ENCODE data around the gene PDE1C.

Gene PDE1C

GRCh38 chr7:31986878-31987518 lies 83.2 kb downstream of the PDE1C start:
- no peak for DNase-seq

DNA sequence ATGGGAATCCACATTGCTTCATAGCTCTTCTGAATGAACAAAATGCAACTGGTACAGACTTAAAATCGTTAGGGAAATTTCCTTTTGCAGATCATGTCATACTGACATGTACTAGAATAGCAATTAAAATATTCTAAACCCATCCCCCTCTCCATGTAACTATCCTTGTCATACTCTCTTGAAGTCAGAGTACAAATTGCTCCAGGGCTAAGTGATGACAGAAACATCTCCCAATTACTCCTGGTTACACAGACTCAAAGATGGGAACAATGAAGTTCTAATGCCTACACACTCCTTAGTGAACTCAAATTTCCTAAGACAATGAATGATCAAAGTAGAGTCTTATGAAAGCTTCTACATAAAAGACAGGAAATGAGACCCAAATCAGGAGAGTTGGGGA lies 87.2 kb downstream of the PDE1C start:
- DNase-seq: no peak

GRCh38 chr7:31981874-31982390 lies 88.3 kb downstream of the PDE1C start:
- DNase-seq: no peak

DNA sequence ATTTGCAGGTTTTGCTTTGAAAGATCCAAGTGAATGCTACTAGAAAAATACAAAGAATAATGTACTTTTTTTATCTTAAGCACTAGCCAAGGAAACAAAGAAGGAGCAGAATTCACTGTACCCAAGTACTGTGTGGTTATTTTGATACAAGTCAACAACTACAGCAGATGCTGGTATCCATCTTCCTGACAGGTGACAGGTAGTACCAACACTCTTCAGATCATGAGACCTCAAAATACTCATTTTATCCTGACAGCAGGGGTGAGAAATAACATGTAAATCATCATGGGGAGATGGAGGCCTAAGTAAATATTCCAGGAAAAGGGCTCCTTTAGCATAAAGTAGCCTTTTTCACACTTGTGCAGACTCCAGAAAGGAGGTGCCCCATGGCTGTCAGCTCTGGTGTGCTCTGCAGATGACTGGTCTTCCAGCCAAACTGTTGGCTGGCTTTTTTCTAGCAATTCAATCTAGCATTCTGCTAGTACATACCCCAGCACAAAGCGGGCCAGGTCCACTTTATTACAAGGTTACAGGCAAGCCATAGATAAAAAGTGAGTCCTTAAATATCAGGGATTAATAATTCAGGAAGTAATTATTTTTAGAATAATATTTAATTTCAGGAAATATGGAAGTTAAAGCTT lies 90.4 kb downstream of the PDE1C start:
- DNase-seq: no peak

GRCh38 chr7:31975546-31975945 lies 94.7 kb downstream of the PDE1C start:
- no peak for DNase-seq

- no peak for DNase-seq
These were observed 95.9 kb downstream of the PDE1C start for GRCh38 chr7:31974351-31974750.

DNA sequence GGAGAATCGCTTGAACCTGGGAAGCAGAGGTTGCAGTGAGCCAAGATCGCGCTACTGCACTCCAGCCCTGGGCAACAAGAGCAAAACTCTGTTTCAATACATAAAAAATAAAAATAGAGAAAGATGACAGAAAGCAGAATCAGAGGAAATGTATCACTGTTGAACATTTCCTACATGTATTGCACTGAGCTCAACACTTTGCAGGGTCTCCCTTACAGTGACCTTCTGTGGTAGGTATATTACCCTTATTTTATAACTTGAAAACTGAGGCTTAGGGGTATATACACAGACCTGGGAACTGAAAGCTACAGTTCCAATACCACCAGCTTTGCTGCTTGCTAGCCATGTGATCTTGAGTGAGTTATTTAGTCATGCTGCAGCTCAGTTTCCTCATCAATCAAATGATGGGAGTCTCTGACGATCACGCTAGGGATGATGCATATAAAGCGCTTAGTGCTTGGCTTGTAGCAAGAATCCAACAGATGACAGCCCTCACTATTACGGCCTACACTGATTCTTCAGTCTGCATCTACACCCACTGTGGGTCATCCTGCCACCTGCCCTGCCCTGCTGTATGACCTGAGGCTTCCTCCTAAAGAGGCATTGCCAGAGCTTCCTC lies 99.0 kb downstream of the PDE1C start:
- no peak for DNase-seq

- DNase-seq: no peak
These were observed 99.7 kb downstream of the PDE1C start for GRCh38 chr7:31970501-31970900.

GRCh38 chr7:31963569-31964175 lies 106.5 kb downstream of the PDE1C start:
- no peak for DNase-seq

DNA sequence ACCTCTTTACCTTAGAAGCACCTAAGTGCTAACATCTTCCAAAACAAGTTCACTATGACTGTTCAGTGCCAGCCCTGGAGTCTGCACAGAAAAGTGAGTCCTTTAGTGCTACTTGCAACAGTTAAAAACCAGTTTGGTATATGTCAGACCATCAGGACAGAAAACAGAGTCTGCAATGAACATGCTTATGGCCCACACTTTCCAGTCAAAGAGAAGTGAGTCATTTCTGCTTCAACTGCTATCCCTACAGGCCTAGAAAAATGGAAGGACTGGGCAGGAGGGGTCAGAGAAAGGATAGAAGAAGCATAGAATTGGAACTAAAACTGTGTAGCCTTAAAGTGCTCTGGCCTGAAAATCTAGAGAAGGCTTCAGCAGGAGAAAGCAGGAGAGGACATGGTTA lies 108.0 kb downstream of the PDE1C start:
- DNase-seq: no peak

DNA sequence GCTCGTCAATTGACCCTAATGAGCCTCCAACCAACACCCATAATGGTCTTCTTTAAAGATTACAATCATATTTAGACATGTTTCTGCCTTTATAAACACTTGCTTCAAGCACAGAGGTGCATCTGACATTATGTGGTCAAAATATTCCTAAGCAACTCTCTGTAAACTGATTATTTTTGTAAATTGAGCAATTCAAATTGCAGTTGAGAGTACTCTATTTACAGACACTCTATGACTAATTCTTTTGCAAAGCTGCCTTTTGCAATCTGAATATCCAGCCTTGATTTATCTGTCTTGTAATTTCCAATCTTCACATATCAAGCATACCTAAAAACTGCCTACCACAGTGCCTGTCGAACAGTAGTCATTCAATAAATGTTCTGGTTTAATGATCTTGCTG lies 112.0 kb downstream of the PDE1C start:
- DNase-seq: no peak

DNA sequence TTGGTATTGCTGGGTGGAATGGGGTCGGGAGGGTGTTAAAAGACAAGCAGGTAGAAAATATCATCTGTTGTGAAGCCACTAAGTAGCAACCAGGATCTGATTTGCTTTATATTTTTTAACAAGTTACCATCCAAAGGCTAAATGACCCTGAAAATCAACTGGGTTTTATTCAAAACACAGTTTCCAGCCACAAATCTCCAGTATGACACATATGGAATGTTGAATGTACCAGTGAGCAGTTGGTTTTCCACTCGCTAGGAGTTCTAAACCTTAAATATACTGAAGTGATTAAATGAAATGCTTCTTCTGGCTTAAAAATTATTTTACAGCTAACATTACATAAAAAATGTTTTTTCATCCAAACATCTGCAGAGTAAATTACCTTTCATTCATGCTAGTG lies 112.5 kb downstream of the PDE1C start:
- DNase-seq: no peak

- no peak for DNase-seq
These were observed 113.0 kb downstream of the PDE1C start for GRCh38 chr7:31957090-31957720.

DNA sequence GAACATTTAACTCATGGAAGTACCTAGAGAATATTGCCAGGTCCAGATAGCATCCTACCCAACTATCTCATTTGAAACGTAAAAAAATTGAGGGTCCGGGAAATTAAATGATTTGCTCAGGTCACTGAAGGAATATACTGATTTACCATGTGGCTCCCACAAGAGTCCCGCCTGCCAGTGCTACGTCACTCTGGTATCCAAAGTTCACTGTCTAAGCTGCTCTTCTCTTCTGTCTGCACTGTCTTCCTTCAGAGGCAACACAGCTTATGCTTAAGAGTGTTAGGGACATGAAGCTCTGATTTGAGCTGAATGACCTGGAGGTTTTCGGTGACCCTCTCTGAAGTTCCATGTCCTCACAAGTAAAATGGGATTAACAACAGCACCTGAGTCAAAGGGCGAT lies 114.6 kb downstream of the PDE1C start:
- DNase-seq: no peak

GRCh38 chr7:31955021-31955420 lies 115.2 kb downstream of the PDE1C start:
- no peak for DNase-seq

- DNase-seq: no peak
These were observed 115.7 kb downstream of the PDE1C start for GRCh38 chr7:31954500-31954899.

GRCh38 chr7:31953432-31953831 lies 116.8 kb downstream of the PDE1C start:
- no peak for DNase-seq

GRCh38 chr7:31950091-31950755 lies 120.0 kb downstream of the PDE1C start:
- DNase-seq: no peak

DNA sequence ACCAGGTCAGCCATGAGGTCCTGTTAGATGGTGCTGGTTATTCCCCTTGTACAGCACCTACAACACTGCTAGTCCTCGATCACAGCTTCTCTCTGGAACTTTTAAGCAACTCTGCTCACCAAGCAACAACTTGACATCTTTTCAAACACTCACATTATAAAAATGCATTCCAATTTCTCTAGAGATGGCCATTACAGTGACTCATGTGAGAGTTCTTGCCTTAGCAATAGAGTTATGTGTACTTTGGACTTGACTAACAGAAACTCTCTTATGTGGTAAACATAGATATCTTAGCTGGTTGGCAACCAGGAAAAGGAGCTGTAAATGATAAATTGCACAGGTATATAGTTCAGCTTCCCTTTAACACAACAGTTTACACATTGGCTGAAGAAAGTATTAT lies 122.2 kb downstream of the PDE1C start:
- no peak for DNase-seq

DNA sequence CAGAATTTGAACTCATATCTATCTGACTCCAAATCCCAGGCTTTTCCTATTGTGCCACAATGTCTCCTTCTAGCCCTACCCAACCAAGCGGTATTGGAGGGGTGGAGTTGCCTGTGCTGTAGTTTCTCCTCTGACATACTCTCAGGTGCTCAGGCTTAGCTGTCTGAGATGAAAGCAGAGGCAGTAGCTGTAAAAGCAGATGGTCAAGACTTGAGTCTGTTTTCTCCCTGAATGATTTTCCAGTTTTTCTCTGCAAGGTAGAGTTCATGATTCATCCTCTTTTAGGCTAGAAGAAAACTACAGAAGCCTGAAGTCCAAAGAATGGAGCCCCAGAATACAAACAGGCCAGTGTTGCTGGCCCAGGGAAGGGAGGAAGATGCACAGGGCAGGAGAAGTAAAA lies 130.0 kb downstream of the PDE1C start:
- DNase-seq: no peak

DNA sequence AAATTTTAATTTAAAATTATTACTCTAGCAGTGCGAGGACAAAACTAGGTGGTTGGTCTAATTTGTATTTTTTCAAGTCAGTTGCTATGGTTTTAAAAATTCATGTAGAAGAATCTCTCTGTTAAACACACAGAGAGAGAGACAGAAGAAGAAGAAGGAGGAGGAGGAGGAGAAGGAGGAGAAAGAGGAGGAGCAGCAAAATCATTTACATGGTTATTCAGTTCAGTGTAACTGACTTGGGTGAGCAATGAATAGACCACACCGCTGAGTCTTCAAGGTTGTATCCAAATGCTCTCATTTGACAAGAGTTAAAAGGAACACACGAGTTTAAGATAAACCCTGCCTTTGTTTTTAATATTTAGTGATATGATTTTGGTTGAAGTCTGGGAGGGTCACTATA lies 131.1 kb downstream of the PDE1C start:
- DNase-seq: no peak

DNA sequence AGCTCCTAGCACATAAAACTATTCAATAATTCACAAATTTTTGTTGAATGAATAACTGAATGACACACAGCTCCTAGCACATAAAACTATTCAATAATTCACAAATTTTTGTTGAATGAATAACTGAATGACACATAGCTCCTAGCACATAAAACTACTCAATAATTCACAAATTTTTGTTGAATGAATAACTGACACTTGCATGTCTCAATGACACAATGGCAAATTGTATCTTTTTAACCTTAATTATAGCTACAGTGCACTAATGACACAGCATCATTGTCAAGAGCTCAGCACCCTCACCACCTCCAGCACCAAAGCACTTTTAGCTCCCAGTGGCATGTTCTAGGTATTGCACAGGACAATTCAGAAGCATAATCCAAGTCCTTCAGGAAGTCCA lies 131.6 kb downstream of the PDE1C start:
- no peak for DNase-seq

DNA sequence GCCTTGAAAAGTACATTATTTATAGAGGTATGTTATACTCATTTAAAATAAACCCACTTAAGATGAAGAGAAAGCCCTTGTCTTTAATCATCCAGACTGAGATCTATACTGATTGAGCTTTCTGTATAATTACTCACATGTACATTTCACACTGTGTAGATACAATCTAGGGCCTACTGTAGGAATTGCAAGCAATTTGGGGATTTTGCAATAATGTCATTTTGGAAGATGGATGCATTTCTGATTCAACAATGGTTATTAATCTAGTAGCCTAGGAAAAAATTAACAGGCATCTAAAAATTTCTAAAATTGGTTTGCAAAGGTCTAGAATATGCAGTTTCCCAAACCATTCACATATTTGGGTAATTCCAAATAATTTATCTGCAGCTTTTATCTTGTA lies 132.2 kb downstream of the PDE1C start:
- no peak for DNase-seq
